Urinary bladder (tissue), 4 donors: ENCODE results near the gene ZNF697. TPM values are rescaled to one million over a fixed set of nuclear protein-coding genes. Genes with fewer than 3 reads are reported as not detected.
"Not testable (repeated sequence)": the region's sequence is repeated elsewhere in the genome, so short reads cannot be mapped to it uniquely, and the experiment has no call there.

ENCODE experiments used
- DNase-seq: peaks from one replicate; pipeline ENCODE4 v3.0.0-alpha.2; 2015; ENCODE audit errors: extremely low spot score
- H3K27ac ChIP-seq: one replicate; pipeline ENCODE4 v1.5.1; 2013; ENCODE audit warnings: low read depth, mild to moderate bottlenecking, moderate library complexity
- H3K36me3 ChIP-seq: one replicate; pipeline ENCODE4 v1.6.1; 2013; ENCODE audit warnings: mild to moderate bottlenecking, moderate library complexity; ENCODE audit not compliant: insufficient read depth
- H3K4me1 ChIP-seq: one replicate; pipeline ENCODE4 v1.6.1; 2013; ENCODE audit warnings: mild to moderate bottlenecking, moderate library complexity; ENCODE audit not compliant: insufficient read depth
- H3K4me3 ChIP-seq: one replicate; pipeline ENCODE4 v1.5.1; 2013; ENCODE audit warnings: low read depth, low read length
- WGBS: extraction: QIAGEN DNeasy Blood & Tissue Kit; methylation state at CpG from one replicate; pipeline ENCODE4 v1.1.7; 2013; 5-methylcytosine and 5-hydroxymethylcytosine counted together
- polyA plus RNA-seq: library from polyadenylated mRNA; stranded (reverse); fragments of 200-250 nt; gene quantifications from one replicate; pipeline ENCODE4 v1.2.3, GENCODE V29; 2013
- total RNA-seq: library from RNA; depleted of rRNA; stranded (reverse); fragments of >200 nt; gene quantifications from one replicate; pipeline ENCODE4 v1.2.3, GENCODE V29; 2014
- donor health status: healthy with polysubstance abuse.
- donor health status: healthy.

ZNF697 gene
- total RNA-seq (19.8 TPM), polyA plus RNA-seq (2.8 TPM)

DNA sequence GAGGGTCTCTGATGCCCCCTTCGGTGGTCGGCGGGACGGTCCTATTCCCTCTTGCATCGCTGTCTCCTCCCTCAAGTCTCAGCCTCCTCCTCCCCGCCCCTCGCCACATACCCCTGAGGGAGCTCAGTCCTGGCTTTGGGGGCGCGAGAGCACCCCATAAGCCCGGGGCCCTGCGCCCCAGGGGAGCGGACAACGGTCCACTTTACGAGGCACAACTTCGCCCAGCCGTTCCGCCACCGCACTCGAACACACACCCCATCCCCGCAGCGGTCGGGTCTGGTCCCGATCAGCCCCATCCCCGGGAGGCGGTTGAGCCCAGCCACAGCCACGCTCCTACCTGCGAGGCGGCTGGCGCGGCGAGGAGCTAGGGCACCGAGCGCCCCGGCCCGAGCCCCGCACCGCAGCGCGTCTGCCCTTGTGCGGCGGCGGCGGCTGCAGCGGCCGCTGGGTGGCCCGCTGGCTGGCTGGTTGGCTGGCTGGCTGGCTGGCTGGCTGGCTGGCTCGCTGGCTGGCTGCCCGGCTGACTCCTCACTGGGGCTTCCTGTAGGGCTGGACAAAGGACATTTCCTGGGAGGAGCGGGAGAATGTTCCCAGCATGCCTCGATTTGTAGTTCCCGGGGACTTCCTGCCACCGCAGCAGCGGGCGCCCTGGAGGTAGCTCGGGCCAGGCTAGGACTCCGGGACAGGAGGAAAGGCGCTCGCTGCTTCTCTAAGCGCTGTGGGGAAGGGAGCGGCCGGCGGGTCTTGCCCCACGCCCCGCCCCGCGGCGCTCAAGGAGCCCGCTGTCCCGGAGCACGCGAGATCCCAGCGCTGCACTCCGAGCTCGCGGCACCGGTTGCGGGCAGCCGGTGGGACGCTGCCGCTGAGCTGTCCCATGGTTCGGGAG lies at the start of gene ZNF697:
Gene ZNF697, minus strand, starts transcription at position 533 of the 886 bp plus-strand sequence. CDS start 22,166 bp downstream, outside the sequence.
- under 1% methylated on average over 81 of the region's 81 CpGs for WGBS
- Histone ChIP-seq H3K27ac (peak within 1 kb of the TSS; percentile 83), H3K4me3 (peak within 1 kb of the TSS; percentile 72), H3K4me1 (no peaks in the 10 kb centered on the region), H3K36me3 (no peaks in the 10 kb centered on the region)
- DNase-seq = peak; percentile 89

DNA sequence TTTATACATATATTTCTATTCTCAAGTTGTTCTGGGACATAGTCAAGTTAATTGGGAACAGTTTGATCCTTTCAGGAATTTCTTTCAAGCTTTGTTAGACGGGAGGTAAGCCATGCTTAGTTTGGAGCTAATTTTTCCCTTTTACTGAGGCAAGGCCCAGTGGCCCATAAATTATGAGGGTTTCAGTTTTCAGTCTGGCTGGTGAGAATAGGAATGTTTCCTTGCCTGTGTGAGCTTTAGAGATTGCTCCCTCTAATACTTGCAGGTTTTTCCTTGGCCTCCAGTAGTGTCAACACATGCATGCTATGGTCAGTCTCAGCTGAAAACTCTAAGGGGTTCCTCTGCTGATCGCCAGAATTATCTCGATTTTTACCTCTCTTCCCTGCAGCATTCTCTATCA lies 49.5 kb upstream of the ZNF697 start:
- no peak for DNase-seq
- no peaks in the 10 kb centered on the region for H3K4me1 ChIP-seq
- 59% methylated on average over 3 of the region's 3 CpGs for WGBS
- H3K36me3 ChIP-seq = no peaks in the 10 kb centered on the region
- no peak overlapping the region for H3K27ac ChIP-seq
- no peak overlapping the region for H3K4me3 ChIP-seq

DNA sequence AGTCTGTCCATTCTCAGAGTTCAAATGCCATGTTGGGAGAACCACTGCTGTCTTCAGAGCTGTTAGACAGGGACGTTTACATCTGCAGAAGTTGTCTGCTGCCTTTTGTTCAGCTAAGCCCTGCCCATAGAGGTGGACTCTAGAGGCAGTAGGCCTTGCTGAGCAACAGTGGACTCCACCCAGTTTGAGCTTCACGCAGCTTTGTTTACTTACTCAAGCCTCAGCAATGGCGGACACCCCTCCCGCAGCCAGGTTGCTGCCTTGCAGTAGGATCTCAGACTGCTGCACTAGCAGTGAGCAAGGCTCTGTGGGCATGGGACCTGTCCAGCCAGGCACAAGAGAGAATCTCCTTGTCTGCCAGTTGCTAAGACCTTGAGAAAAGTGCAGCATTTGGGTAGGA lies 48.8 kb upstream of the ZNF697 start:
- H3K4me1 ChIP-seq, H3K27ac ChIP-seq, DNase-seq, H3K4me3 ChIP-seq, H3K36me3 ChIP-seq: not testable (repeated sequence)
- 53% methylated on average over 4 of the region's 4 CpGs for WGBS

DNA sequence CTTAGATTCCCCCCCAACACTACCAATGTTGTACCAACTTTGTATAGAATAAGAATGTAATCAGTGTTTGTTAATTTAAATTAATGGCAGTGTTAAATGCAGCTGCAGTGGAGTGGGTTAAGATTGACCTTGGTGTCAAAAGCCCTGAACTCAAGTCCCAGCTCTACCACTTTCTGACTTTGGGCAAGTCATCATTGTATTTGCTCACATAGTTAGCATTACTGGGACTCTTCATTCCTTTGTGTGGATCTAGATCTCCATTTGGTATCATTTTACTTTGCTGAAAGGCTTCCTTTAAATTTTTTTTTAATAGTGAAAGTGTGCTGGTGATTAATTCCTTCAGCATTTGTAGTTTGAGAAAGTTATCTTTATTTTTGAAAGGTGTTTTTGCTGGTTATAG lies 41.4 kb upstream of the ZNF697 start:
- Histone ChIP-seq H3K4me3 (no peak overlapping the region), H3K27ac (no peak overlapping the region), H3K36me3 (no peaks in the 10 kb centered on the region), H3K4me1 (no peaks in the 10 kb centered on the region)
- no peak for DNase-seq

DNA sequence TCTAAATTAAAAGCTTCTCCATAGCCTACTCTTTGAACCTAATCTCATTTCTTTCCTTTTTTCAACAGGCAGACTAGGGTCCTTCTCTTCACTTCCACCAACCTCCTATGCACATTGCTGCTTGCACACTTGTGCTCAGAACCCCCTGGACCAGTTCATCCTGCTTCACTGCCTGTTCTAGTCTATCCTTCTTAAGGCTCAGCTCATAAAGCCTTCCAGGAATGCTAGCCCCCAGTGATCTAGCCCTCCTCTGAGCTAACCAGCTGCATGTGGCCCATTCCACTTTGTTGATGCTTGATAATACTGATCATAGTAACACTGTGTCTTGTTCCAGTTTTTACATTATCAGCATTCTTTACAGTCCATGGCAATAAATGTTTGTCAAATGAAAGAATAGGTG lies 40.7 kb upstream of the ZNF697 start:
- no peak overlapping the region for H3K27ac ChIP-seq
- no peaks in the 10 kb centered on the region for H3K36me3 ChIP-seq

DNA sequence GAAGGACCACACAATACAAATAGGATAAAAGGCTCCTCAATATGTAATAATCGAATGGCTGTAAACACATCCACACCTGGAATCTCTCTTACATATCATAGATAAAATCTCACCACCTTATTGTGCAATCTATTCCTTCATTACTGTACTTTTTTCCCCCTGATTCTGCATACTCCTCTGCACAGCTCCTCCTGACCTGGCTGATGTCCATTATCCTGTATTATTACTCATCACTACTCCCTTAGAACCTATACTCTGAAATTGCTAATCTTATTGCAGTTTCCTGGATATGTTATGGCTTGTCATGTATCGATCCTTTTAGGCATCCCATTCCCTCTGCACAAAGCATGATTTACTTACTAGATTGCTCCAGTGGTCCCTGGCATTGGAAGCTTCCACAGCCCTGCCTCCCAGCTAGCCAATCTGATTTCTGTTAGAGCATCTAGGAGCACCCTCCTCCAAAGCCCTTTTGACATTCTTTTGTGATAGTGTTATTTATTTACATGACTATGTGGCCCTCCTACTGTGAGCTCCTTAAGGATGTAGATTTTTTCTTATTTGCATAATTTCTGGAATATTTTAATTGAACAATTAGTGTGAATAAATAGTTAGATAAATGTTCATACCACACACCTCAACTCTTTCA lies 39.5 kb upstream of the ZNF697 start:
- no peaks in the 10 kb centered on the region for H3K4me1 ChIP-seq
- no peak overlapping the region for H3K4me3 ChIP-seq
- WGBS = 64% methylated on average over 2 of the region's 2 CpGs
- no peak overlapping the region for H3K27ac ChIP-seq
- DNase-seq = no peak
- H3K36me3 ChIP-seq = no peaks in the 10 kb centered on the region

More for the DNA sequence above, 40.7 kb upstream of the ZNF697 start:
- DNase-seq = no peak
- Histone ChIP-seq H3K4me3 (no peak overlapping the region), H3K4me1 (no peaks in the 10 kb centered on the region)

DNA sequence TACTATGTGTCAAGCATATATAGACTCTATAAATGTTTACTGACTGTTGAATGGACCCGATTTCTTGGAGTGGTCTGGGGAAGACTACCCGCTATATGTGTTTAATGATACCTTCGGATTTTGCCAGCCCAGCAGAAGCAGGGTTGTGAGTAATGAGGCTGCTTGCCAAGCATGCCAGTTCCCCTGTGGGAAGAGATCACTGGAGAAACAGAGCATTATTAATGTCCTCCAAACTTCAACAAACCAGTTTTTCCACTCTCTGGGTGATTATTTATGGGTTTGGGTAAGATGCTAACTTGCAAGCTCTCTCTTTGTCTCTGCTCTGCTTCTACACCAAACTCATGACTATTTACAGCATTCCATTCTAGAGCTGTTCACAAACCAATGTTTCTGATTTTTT lies 38.6 kb upstream of the ZNF697 start:
- no peak overlapping the region for H3K27ac ChIP-seq
- WGBS = 83% methylated on average over 3 of the region's 3 CpGs
- H3K36me3 ChIP-seq = no peaks in the 10 kb centered on the region
- DNase-seq = peak; percentile 72
- H3K4me1 ChIP-seq = no peaks in the 10 kb centered on the region
- H3K4me3 ChIP-seq = no peak overlapping the region

DNA sequence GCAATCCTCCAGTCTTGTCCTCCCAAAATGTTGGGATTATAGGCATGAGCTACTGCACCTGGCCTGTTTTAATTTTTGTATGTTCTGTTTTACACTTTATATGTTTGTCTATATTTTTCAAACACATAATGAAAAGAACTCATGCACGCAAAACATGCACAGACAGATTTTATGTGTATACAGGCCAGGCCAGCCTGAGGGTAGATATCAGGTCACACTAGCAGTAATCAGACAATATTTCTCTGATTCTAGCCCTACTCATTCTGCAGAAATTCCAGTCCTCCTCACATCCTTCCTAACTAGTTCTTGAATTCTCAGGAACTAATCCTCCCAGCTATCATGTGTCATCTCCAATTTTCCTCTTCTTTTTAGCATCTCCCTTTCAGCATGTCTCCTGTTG lies 35.8 kb upstream of the ZNF697 start:
- 83% methylated on average over 1 of the region's 1 CpG for WGBS
- Histone ChIP-seq H3K36me3 (no peaks in the 10 kb centered on the region), H3K27ac (no peak overlapping the region), H3K4me3 (no peak overlapping the region), H3K4me1 (no peaks in the 10 kb centered on the region)
- DNase-seq = no peak

DNA sequence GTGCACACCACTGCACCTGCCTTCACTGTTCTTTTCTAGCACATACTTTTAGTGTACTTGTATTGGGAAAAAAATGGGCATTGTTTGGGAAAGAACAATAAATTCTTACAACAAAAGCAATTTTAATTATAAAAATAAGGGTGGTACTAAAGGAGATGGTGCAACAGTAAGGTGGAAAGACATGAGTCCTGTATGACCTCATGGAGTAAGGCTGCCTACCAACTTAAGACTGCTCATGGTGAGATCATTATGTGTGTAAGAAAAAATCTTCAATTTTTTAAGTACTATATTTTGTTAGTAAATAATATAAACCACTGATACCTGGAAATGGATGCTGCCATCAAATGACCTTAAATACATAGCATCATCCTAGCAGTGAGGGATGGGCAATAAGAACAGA lies 34.1 kb upstream of the ZNF697 start:
- DNase-seq = no peak
- H3K27ac ChIP-seq = no peak overlapping the region
- no peaks in the 10 kb centered on the region for H3K36me3 ChIP-seq
- H3K4me1 ChIP-seq = no peaks in the 10 kb centered on the region
- H3K4me3 ChIP-seq = no peak overlapping the region

DNA sequence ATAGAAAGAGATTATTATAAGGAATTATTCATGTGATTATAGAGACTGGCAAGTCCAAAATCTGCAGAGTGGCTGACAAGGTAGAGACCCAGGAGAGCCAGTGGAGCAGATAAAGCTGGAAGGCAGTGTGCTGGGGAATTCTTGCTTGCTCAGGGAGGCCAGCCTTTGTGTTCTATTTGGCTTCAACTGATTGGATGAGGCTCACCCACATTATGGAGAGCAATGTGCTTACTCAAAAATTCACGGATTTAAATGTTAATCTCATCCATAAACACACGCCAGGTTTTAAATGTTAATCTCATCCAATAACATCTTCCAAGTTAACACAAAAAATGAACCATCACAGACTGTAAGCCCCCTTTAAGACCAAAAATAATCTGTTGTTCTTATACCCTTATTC lies 33.5 kb upstream of the ZNF697 start:
- no peak for DNase-seq
- 84% methylated on average over 2 of the region's 2 CpGs for WGBS
- Histone ChIP-seq H3K4me1 (no peaks in the 10 kb centered on the region), H3K27ac (no peak overlapping the region), H3K36me3 (no peaks in the 10 kb centered on the region), H3K4me3 (no peak overlapping the region)

DNA sequence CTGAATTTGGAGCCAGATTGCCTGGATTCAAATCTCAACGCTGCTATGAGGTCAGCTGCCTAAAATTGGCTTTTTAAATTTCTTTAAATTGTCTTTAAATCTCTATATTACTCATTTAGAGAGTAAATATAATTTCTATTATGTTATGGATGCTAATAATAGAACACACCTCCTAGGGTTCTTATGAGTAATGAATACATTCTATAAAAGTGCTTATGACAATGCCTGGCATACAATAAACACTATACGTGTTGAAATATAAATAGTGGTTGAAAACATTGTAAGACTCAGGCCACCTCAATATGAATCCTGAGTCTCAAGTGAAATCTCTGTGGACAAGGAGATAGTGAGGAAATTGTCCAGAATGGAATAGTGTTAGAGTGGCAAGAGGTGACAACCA lies 32.7 kb upstream of the ZNF697 start:
- Histone ChIP-seq H3K27ac (no peak overlapping the region), H3K4me1 (no peaks in the 10 kb centered on the region), H3K36me3 (no peaks in the 10 kb centered on the region), H3K4me3 (no peak overlapping the region)
- DNase-seq = no peak
- 68% methylated on average over 2 of the region's 2 CpGs for WGBS

DNA sequence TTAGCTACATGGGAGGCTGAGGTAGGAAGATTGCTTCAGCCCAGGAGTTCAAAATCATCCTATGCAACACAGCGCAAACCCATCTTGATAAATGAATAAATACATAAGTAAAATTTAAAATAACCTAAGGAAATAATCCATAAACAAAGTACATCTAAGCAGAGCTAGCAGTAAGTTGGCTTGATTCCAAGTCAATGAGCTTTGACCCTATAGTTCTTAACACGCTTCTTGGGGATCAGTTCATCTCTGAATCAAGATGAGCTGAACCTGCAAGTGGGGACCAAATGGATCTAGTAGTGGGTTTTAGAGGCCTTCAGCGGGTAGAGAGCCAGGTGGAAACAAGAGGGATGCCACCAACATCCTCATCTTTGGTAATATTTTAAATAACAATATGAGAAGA lies 32.1 kb upstream of the ZNF697 start:
- no peak overlapping the region for H3K4me3 ChIP-seq
- no peaks in the 10 kb centered on the region for H3K36me3 ChIP-seq
- no peak for DNase-seq
- no peak overlapping the region for H3K27ac ChIP-seq
- H3K4me1 ChIP-seq = no peaks in the 10 kb centered on the region
- 91% methylated on average over 3 of the region's 3 CpGs for WGBS

DNA sequence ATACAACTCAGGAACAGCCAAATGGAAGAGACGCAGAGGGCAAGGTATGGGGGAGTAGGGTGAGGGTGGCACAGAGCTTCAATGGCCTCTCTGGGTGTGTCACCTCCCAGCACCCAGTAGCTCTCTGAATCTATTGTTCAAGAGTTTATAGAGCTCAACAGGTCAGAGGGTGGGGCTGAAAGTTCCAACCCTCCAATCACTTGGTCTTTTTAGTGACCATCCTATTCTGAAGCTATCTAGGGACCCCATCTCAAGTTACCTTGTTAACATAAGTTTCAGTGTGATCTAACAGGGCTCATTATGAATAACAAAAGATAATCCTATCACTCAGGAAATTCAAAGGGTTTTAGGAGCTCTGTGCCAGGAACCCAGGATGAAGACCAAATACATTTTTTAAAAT lies 31.2 kb upstream of the ZNF697 start:
- Histone ChIP-seq H3K4me3 (no peak overlapping the region), H3K36me3 (no peaks in the 10 kb centered on the region), H3K27ac (no peak overlapping the region), H3K4me1 (no peaks in the 10 kb centered on the region)
- WGBS = 95% methylated on average over 1 of the region's 1 CpG
- DNase-seq = no peak

DNA sequence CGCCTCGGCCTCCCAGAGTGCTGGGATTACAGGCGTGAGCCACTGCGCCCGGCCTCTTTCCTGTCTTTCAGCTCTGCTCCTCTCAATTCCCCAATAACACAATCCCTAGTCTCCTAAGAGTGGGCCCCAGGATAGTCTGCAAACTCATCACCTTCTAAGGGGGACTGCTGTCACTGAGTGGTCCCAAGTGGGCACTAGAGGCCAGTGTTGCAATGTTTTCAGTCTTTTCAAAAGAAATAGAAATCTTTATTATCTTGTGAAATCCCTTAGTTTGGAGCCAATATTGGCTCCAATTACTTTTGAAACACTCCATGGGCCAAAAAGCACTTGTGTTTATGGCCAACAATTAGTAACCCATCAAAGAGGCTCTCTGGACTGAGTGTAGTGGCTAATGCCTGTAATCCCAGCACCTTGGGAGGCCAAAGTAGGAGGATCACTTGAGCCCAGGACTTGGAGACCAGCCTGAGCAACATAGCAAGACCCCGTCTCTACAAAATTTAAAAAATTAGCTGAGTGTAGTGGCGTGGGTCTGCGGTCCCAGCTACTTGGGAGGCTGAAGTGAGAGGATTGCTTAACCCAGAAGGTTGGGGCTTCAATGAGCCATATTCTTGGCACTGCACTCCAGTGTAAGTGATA lies 28.6 kb upstream of the ZNF697 start:
- H3K36me3 ChIP-seq = no peaks in the 10 kb centered on the region
- no peak overlapping the region for H3K4me3 ChIP-seq
- no peaks in the 10 kb centered on the region for H3K4me1 ChIP-seq
- no peak overlapping the region for H3K27ac ChIP-seq
- 70% methylated on average over 8 of the region's 8 CpGs for WGBS
- DNase-seq = no peak
